DMS153 (cell line): ENCODE measurements around the gene LAG3.
"Not testable (repeated sequence)": the region's sequence is repeated elsewhere in the genome, so short reads cannot be mapped to it uniquely, and the experiment has no call there.

Experiments
- DNase-seq: peaks from one replicate; lab custom pipeline; 2025; lab: John Stamatoyannopoulos, UW

Gene LAG3

GRCh38 chr12:6772331-6772695 lies at the start of gene LAG3:
Gene LAG3 (plus strand): TSS chr12:6772520. CDS start chr12:6772853, 333 bp downstream.
- DNase-seq = no peak

GRCh38 chr12:6722863-6723262 lies 49.5 kb upstream of the LAG3 start:
- no peak for DNase-seq

GRCh38 chr12:6723607-6724408 lies 48.5 kb upstream of the LAG3 start, which contains the start of gene COPS7A:
Gene COPS7A (plus strand): TSS chr12:6724046. CDS start chr12:6724657, 611 bp downstream.
- DNase-seq = peak; percentile 99

- DNase-seq = no peak
These were observed 47.9 kb upstream of the LAG3 start for GRCh38 chr12:6724409-6724797.

GRCh38 chr12:6725350-6725749 lies 47.0 kb upstream of the LAG3 start:
- DNase-seq = no peak

GRCh38 chr12:6729186-6729585 lies 43.1 kb upstream of the LAG3 start:
- DNase-seq = no peak

- DNase-seq = no peak
These were observed 42.2 kb upstream of the LAG3 start for GRCh38 chr12:6730169-6730568.

GRCh38 chr12:6734506-6735387 lies 37.6 kb upstream of the LAG3 start:
- DNase-seq = no peak

- DNase-seq = peak; percentile 45
These were observed 36.7 kb upstream of the LAG3 start for GRCh38 chr12:6735448-6736191.

- no peak for DNase-seq
These were observed 35.6 kb upstream of the LAG3 start for GRCh38 chr12:6736754-6737153.

GRCh38 chr12:6742080-6742479 lies 30.2 kb upstream of the LAG3 start:
- not testable (repeated sequence) for DNase-seq

GRCh38 chr12:6742834-6743233 lies 29.5 kb upstream of the LAG3 start:
- DNase-seq = no peak

GRCh38 chr12:6743300-6743699 lies 29.0 kb upstream of the LAG3 start:
- not testable (repeated sequence) for DNase-seq

GRCh38 chr12:6745741-6746525 lies 26.4 kb upstream of the LAG3 start:
- DNase-seq = no peak

- DNase-seq = no peak
These were observed 25.1 kb upstream of the LAG3 start for GRCh38 chr12:6747216-6747615.

GRCh38 chr12:6748761-6749160 lies 23.6 kb upstream of the LAG3 start:
- DNase-seq = no peak

GRCh38 chr12:6750506-6750905 lies 21.8 kb upstream of the LAG3 start:
- DNase-seq = no peak

- DNase-seq = no peak
These were observed 20.6 kb upstream of the LAG3 start for GRCh38 chr12:6751767-6752166.

GRCh38 chr12:6752167-6752920 lies 20.0 kb upstream of the LAG3 start:
- DNase-seq = no peak

- DNase-seq = peak; percentile 96
These were observed 19.2 kb upstream of the LAG3 start, which contains the start of gene MLF2 for GRCh38 chr12:6752921-6753771. Gene MLF2 (minus strand): TSS chr12:6753141. CDS start chr12:6752334, 807 bp downstream.
